DOHH2 (cell line): Measurements from ENCODE around the gene PDE8A.
"Not testable (repeated sequence)": the region's sequence is repeated elsewhere in the genome, so short reads cannot be mapped to it uniquely, and the experiment has no call there.

Experiments used
- H3F3A ChIP-seq: fragments of 200-600 bp; sonication (generic), shearing (Covaris generic); 2 replicates; pipeline ENCODE4 v1.6.0; 2016; ENCODE audit warnings: antibody characterized with exemption, mild to moderate bottlenecking; ENCODE audit not compliant: control insufficient read depth, insufficient read depth
- H3K27ac ChIP-seq: fragments of 200-600 bp; sonication (generic); 2 replicates; pipeline ENCODE4 v1.5.1; 2014; ENCODE audit warnings: low read depth, mild to moderate bottlenecking, low read length, moderate library complexity
- H3K27me3 ChIP-seq: fragments of 200-600 bp; sonication (generic); 2 replicates; pipeline ENCODE4 v1.6.1; 2014; ENCODE audit warnings: mild to moderate bottlenecking, low read length, mixed read lengths; ENCODE audit not compliant: control insufficient read depth
- H3K36me3 ChIP-seq: fragments of 200-600 bp; sonication (generic); 2 replicates; pipeline ENCODE4 v1.6.1; 2014; ENCODE audit warnings: mild to moderate bottlenecking, low read length, moderate library complexity, mixed read lengths; ENCODE audit not compliant: control insufficient read depth
- H3K4me1 ChIP-seq: fragments of 200-600 bp; sonication (generic); 2 replicates; pipeline ENCODE4 v1.6.1; 2014; ENCODE audit warnings: mild to moderate bottlenecking, low read length, mixed read lengths; ENCODE audit not compliant: control insufficient read depth
- H3K4me2 ChIP-seq: fragments of 200-600 bp; sonication (generic); 2 replicates; pipeline ENCODE4 v1.6.0; 2014; ENCODE audit warnings: mild to moderate bottlenecking, low read length, moderate library complexity
- H3K4me3 ChIP-seq: fragments of 200-600 bp; sonication (generic); 2 replicates; pipeline ENCODE4 v1.5.1; 2014; ENCODE audit warnings: mild to moderate bottlenecking, low read length, mixed read lengths
- H3K79me2 ChIP-seq: fragments of 200-600 bp; sonication (generic); 2 replicates; pipeline ENCODE4 v1.6.1; 2014; ENCODE audit warnings: mild to moderate bottlenecking, low read length, mixed read lengths; ENCODE audit not compliant: control insufficient read depth
- H3K9me2 ChIP-seq: fragments of 200-600 bp; sonication (generic); replicated peaks from 2 replicates; pipeline ENCODE4 v1.6.1; 2014; ENCODE audit warnings: mild to moderate bottlenecking, low read length, mixed read lengths; ENCODE audit not compliant: control insufficient read depth
- H3K9me3 ChIP-seq: fragments of 200-600 bp; sonication (generic); 2 replicates; pipeline ENCODE4 v1.6.1; 2014; ENCODE audit warnings: antibody characterized with exemption, low read length, mixed read lengths; ENCODE audit not compliant: control insufficient read depth, insufficient read depth
- H4K20me1 ChIP-seq: fragments of 200-600 bp; sonication (generic); 2 replicates; pipeline ENCODE4 v1.6.0; 2014; ENCODE audit warnings: low read depth, mild to moderate bottlenecking, antibody characterized with exemption, low read length, moderate library complexity; ENCODE audit not compliant: control insufficient read depth, insufficient read depth
- EZH2phosphoT487 ChIP-seq: fragments of 200-600 bp; sonication (generic); IDR thresholded peaks from 2 replicates; pipeline ENCODE4 v1.6.1; 2017; ENCODE audit warnings: borderline replicate concordance, mild to moderate bottlenecking, antibody characterized with exemption, low read length, moderate library complexity, mixed read lengths
- TF ChIP-seq, protein P1 (sequence below): fragments of 200-600 bp; sonication (generic); IDR thresholded peaks from one replicate; pipeline ENCODE4 v1.5.1; 2014; ENCODE audit warnings: antibody characterized with exemption, mild to moderate bottlenecking, low read depth, low read length; ENCODE audit not compliant: poor library complexity, severe bottlenecking

Gene PDE8A

GRCh38 chr15:85171736-85172135, 190.1 kb downstream of the PDE8A start:
- no peaks in the 10 kb centered on the region for H4K20me1 ChIP-seq
- no peaks in the 10 kb centered on the region for H3K36me3 ChIP-seq
- TF ChIP-seq, protein P1, sequence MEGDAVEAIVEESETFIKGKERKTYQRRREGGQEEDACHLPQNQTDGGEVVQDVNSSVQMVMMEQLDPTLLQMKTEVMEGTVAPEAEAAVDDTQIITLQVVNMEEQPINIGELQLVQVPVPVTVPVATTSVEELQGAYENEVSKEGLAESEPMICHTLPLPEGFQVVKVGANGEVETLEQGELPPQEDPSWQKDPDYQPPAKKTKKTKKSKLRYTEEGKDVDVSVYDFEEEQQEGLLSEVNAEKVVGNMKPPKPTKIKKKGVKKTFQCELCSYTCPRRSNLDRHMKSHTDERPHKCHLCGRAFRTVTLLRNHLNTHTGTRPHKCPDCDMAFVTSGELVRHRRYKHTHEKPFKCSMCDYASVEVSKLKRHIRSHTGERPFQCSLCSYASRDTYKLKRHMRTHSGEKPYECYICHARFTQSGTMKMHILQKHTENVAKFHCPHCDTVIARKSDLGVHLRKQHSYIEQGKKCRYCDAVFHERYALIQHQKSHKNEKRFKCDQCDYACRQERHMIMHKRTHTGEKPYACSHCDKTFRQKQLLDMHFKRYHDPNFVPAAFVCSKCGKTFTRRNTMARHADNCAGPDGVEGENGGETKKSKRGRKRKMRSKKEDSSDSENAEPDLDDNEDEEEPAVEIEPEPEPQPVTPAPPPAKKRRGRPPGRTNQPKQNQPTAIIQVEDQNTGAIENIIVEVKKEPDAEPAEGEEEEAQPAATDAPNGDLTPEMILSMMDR = no peak
- TF ChIP-seq EZH2phosphoT487 = no peak
- peaks cover 12% of the 10 kb centered on the region for H3K9me3 ChIP-seq
- no peaks in the 10 kb centered on the region for H3K79me2 ChIP-seq
- H3K9me2 ChIP-seq = no peaks in the 10 kb centered on the region
- no peak overlapping the region for H3K4me2 ChIP-seq
- no peaks in the 10 kb centered on the region for H3F3A ChIP-seq
- H3K4me3 ChIP-seq = no peak overlapping the region
- H3K4me1 ChIP-seq = peaks cover 8% of the 10 kb centered on the region
- H3K27me3 ChIP-seq = peaks cover 4% of the 10 kb centered on the region; the same call in 1 of the 2 replicates
- H3K27ac ChIP-seq = no peak overlapping the region

GRCh38 chr15:85172846-85173490, 191.3 kb downstream of the PDE8A start:
- Histone ChIP-seq H4K20me1 (no peaks in the 10 kb centered on the region), H3K36me3 (no peaks in the 10 kb centered on the region), H3K9me3 (peaks cover 12% of the 10 kb centered on the region), H3K4me1 (peaks cover 8% of the 10 kb centered on the region), H3F3A (no peaks in the 10 kb centered on the region), H3K9me2 (no peaks in the 10 kb centered on the region), H3K79me2 (no peaks in the 10 kb centered on the region), H3K27ac (no peak overlapping the region), H3K27me3 (peaks cover under 1% of the 10 kb centered on the region; the same call in 1 of the 2 replicates), H3K4me3 (no peak overlapping the region), H3K4me2 (no peak overlapping the region)
- TF ChIP-seq, protein P1 = no peak
- no peak for TF ChIP-seq EZH2phosphoT487

DNA sequence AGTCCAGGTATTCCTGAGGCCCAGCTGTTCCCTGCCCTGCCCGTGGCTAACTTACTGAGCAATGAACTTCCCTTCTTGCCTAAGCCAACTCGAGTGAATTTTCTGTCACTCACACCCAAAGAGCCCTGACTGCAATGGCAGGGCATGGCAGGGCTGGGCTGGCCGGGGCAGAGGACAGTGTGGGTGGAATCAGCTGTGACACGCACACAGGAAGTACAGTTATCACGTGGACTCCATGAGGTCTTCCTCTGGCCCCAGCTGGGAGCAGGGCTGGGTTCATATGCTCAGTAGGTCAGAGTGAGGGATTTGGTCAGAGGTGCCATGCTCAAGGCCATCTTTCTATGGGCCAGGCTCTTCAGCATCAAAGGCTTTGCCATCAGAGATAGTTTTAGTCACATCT, 192.0 kb downstream of the PDE8A start:
- not testable (repeated sequence) for H3K4me2 ChIP-seq, H3K4me3 ChIP-seq, H3K27me3 ChIP-seq, H3K4me1 ChIP-seq, H3K9me2 ChIP-seq, H3K79me2 ChIP-seq, H3F3A ChIP-seq, H3K27ac ChIP-seq, H3K36me3 ChIP-seq, H4K20me1 ChIP-seq
- H3K9me3 ChIP-seq = peaks cover 12% of the 10 kb centered on the region

DNA sequence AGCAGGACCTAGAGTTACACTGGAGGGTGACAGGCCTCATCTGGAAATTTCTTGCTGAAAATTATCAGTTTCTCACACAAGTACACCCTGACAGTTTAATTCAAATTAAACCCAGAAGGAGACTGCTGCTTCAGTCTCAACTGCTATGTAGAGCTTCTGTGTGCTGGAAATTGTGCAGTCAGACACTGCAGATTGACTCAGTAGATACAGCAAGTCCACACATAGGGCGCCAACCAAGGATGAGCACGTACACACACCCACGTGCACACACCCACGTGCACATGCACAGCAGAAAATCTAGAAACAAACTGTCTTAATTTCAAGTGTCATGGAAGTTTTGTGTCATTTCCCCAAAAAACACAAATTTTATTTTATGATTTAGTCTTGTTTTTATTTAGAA, 192.9 kb downstream of the PDE8A start:
- TF ChIP-seq, protein P1 = no peak
- no peak for TF ChIP-seq EZH2phosphoT487
- H3K4me3 ChIP-seq = no peak overlapping the region
- no peaks in the 10 kb centered on the region for H3K27me3 ChIP-seq
- no peak overlapping the region for H3K27ac ChIP-seq
- no peaks in the 10 kb centered on the region for H3F3A ChIP-seq
- no peak overlapping the region for H3K4me2 ChIP-seq
- no peaks in the 10 kb centered on the region for H3K36me3 ChIP-seq
- H3K79me2 ChIP-seq = no peaks in the 10 kb centered on the region
- H4K20me1 ChIP-seq = no peaks in the 10 kb centered on the region
- H3K9me3 ChIP-seq = peaks cover 12% of the 10 kb centered on the region
- H3K4me1 ChIP-seq = no peaks in the 10 kb centered on the region
- H3K9me2 ChIP-seq = no peaks in the 10 kb centered on the region

DNA sequence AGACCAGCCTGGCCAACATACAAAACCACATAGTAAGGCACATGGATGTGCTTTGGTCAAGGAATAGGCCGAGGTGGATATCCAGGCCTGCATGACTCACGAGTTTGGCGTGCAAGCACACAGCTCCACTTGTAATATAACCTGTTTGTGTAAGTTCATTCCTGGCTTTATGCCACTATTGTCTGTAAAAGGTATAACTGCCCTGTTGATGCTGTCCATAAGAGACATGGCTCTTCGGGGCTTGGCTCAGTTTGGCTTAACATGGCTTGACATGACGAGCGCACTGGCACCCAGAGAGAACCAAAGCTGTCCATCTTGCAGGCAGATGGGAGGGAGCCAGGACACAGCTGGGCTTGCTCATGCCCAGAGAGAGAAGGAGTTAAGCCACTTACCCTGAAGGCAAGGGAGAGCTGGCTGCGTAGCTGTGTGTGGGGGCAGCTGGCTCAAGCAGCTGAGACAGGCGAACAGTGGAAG, 195.4 kb downstream of the PDE8A start:
- not testable (repeated sequence) for H3K4me2 ChIP-seq, H3K36me3 ChIP-seq, H3K27me3 ChIP-seq, H3K79me2 ChIP-seq, H3K4me1 ChIP-seq, H4K20me1 ChIP-seq, H3F3A ChIP-seq, H3K4me3 ChIP-seq, H3K9me2 ChIP-seq, H3K27ac ChIP-seq, H3K9me3 ChIP-seq
